Nucleus accumbens (tissue), 56 donors: ENCODE data around the gene NFYC.

ENCODE experiments used
- DNase-seq, 56 donors: peaks; one replicate each; lab custom pipeline; 2025; lab: John Stamatoyannopoulos, UW

Gene NFYC

DNA sequence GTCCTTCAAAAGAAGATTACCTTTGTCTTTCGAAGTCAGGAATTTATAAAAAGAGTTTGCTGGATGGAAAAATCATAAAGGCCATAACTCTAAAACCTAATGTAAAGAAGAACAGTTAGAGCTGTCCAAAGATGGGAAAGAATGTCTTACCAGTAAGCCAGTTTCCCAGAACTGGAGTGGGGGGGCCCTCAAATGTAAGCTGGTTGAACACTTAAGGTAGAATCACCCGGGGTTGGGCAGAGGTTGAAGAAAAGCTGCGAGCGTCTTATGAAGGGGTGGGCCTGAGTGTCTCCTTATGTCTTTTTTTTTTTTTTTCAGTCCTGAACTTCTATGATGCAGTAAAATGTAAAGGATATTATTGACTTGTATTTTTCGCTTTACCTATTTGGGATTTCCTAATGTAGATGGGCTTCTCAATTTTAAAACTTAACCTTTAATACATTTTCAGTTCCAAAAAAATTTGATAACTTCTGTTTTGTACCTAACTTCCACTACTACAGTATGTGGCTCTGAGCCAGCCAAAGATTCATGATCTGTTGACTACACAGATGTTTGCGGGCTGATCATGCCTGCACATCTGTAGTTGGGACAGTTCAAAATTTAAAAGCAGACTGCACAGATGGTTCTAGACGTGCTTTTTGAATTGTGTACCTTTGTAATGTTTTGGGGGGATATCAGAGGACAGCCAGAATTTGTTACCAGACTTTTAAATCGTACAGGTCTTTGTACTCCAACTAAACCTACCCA is 43.6 kb downstream of the NFYC start:
- DNase-seq = no peak

DNA sequence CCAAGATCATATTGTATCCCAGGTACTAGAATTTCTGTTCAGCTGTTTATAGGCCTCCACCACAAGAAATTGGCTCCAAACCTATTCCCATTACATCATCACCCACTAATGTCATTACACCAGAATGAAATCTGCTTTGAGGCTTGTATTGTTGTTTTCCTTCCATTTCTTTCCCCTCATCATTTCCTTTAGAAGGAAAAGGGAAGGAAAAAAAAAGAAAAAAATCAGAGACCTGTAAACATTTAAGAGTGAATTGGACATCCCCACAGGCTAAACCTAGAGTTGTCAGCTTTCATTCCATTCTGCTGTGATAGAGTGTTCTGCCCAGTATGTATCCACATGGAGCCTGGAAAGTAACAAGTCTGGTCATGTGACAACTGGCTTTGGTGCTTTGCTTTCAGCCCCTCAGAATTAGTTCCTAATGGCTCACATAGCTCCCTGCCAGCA is 44.6 kb downstream of the NFYC start:
- DNase-seq = peak in 5 of 56 donors; percentile 9 to 44 (median 15)

- DNase-seq = no peak
Measured at GRCh38 chr1:40738831-40739230, 47.3 kb downstream of the NFYC start.

- DNase-seq = no peak
Measured at GRCh38 chr1:40739455-40740008, 48.0 kb downstream of the NFYC start.

GRCh38 chr1:40740039-40740996 is 48.8 kb downstream of the NFYC start:
- DNase-seq = no peak

GRCh38 chr1:40740997-40741736 is 49.7 kb downstream of the NFYC start:
- no peak for DNase-seq

- no peak for DNase-seq
Measured at GRCh38 chr1:40742363-40743061, 51.0 kb downstream of the NFYC start.

DNA sequence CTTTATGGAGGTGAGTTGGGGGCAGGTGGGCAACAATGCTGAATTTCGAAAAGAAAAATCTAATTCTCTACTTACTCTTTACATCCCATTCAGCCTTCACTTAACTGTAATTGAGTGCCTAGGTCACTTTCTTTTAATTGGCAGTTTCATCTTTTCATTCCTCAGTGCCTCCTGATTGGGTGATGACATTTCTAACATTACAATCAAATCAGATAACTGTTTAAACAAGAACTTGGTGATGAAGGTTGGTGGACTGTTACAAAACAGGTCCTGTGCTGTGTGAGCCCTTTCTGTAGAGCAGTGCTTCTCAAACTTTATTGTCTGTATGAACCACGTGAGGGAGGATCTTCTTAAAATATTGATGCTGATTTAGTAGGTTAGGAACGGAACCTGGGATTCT is 51.9 kb downstream of the NFYC start:
- no peak for DNase-seq

GRCh38 chr1:40743860-40744259 is 52.4 kb downstream of the NFYC start:
- DNase-seq = no peak

GRCh38 chr1:40745176-40745575 is 53.7 kb downstream of the NFYC start:
- no peak for DNase-seq

DNA sequence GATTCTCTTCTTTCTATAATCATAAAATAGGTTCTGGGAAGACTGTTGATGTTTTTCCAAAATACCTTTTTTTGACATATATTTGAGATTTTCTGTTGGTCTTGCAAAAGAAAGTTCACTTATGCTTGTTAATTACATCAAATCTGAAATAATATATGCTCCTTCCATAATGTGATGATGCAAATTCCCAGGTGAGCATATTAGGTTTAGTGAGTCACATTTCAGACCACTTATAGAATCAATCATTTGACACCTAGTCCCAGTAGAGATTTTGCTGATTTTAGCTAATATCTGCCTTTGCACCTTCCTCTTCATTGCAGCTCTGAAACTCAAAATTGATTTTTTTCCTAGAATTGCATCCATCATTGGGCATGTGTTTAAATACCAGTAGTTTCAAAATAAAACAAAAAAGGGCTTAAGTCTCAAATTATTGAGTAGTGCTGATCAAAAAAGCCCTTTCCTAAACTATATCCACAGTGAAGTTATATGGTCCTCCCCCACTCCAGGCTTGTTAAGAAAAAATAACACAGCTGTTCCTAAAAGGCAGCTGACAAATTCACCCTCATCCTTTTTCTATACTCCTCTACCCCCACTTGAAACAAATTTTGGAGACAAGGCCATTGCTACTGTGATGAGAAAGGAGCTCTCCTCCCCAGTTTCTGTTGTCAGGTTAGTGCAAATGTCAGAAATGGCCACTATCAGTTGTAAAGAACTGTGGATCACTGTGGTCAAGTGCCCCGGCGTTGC is 55.0 kb downstream of the NFYC start:
- no peak for DNase-seq

GRCh38 chr1:40748841-40749718 is 57.6 kb downstream of the NFYC start:
- no peak for DNase-seq

DNA sequence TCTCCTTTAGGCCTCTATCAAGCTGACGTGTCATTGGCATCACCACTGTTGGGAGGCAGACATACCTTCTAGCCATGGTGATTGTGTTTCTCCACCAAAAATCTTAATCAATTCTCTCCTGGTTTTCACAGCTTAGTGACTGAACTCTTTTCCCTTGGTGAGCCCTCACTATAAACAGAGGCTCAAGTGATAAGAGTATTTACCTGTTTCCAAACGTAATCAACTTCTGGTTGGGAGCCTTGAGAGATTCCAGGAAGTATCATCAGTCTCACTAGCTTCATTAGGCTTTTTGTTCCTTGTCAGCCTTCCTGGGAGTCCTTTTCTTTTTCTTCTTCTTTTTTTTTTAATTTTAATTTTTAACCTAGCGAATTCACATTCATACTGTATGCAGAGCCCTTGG is 58.3 kb downstream of the NFYC start:
- DNase-seq = no peak

GRCh38 chr1:40750451-40750908 is 59.0 kb downstream of the NFYC start:
- no peak for DNase-seq

DNA sequence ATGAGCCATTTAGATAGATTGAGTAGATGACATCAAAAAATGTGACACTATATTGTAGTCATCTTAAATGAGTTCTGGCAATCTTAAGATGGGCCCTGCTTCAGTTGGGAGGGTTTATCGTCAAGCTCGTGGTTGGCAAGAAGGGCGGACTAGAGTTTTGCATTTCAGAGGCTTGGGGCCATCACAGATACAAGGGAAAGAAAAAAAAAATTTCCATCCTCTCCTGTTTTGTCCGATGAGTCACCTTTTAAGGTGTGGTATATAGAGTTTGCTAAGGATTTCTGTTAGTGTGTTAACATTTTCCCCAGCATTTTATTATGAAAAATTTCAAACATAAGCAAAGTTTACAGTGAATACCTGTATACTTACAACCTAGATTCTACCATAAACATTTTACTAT is 60.3 kb downstream of the NFYC start:
- no peak for DNase-seq

DNA sequence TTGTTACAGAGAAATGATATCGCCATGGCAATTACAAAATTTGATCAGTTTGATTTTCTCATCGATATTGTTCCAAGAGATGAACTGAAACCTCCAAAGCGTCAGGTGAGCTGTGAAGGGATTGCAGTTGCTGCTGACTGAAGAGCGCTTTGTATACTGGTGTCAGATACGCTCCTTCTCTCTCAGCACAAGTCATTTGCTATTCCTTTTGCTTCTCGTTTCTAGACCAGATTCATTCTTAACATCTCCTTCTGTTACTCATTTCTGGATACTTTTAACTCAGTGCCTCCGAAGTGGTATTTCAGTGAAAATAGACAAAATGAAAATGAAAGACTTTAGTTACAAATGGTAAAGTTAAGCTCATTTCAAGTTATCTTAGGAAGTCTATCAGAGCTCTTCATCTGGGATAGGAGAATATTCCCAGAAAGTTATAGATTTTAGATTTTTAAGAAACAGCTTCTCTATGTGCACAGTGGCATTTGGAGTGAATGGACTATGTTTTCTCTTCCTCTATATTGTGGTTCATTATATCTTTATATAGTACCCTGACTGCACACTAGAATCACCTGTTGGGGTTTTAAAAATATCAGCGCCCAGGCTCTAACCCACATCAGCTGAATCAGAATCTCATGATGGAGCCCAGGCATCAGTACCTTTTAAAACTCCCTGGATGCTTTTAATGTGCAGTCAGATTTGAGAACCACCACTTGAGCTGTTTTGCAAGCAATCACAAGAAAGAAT is 61.8 kb downstream of the NFYC start:
- DNase-seq = no peak

DNA sequence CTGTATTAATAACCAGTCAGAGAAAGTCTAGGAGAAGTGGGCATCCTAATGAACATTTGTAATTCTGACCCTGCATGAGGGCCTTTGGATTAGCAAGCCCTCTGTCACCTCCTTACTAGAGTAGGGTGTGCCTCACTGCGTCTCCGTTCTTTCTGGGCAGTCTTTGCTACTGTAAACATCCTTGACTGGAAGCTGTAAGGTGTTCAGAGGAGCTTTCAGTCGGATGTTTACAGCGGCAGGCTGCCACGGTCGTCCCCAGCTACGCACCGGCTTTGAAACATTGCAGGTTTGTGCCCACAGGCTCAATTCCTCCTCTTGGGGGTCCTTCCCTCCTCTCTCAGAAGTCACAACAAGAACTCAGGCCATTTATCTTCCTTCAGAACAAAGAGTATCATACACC is 62.7 kb downstream of the NFYC start:
- no peak for DNase-seq
